Chondrocyte (in vitro differentiated cells): ENCODE results near the gene COCH. TPM values are rescaled to one million over a fixed set of nuclear protein-coding genes. Genes with fewer than 3 reads are reported as not detected.
A peak's percentile ranks its signal among the peaks of the same experiment; 100 is the strongest.
"Not testable (repeated sequence)": the region's sequence is repeated elsewhere in the genome, so short reads cannot be mapped to it uniquely, and the experiment has no call there.

Source experiments
- DNase-seq: peaks from one replicate; pipeline ENCODE4 v3.0.0; 2021; ENCODE audit warnings: mixed read lengths, low spot score
- H3K27ac Mint-ChIP-seq: one replicate; pipeline ENCODE4 v1.8.0; 2021; ENCODE audit warnings: mild to moderate bottlenecking, moderate library complexity, mixed read lengths; ENCODE audit not compliant: unreplicated experiment
- H3K27me3 Mint-ChIP-seq: 2 replicates; pipeline ENCODE4 v1.8.0; 2021; ENCODE audit warnings: low read depth, mixed read lengths
- H3K36me3 Mint-ChIP-seq: 2 replicates; pipeline ENCODE4 v1.8.0; 2021; ENCODE audit warnings: low read depth, mixed read lengths
- H3K4me1 Mint-ChIP-seq: 2 replicates; pipeline ENCODE4 v1.8.0; 2021; ENCODE audit warnings: low read depth, mild to moderate bottlenecking, mixed read lengths
- H3K4me3 Mint-ChIP-seq: one replicate; pipeline ENCODE4 v1.8.0; 2021; ENCODE audit warnings: mild to moderate bottlenecking, moderate library complexity, mixed read lengths; ENCODE audit not compliant: unreplicated experiment
- H3K9me3 Mint-ChIP-seq: 2 replicates; pipeline ENCODE4 v1.8.0; 2021; ENCODE audit warnings: low read depth, mixed read lengths
- total RNA-seq: library from RNA; stranded (reverse); gene quantifications from 3 replicates; pipeline ENCODE4 v1.2.1, GENCODE V29; 2021
- TF ChIP-seq, protein P1 (sequence below): fragments of 200-600 bp; sonication (generic); IDR thresholded peaks from 2 replicates; pipeline ENCODE4 v1.5.0; 2021; ENCODE audit warnings: antibody characterized with exemption, mild to moderate bottlenecking, moderate library complexity

COCH gene
- total RNA-seq, 1 donor from 2014 or later = 14.7 TPM

DNA sequence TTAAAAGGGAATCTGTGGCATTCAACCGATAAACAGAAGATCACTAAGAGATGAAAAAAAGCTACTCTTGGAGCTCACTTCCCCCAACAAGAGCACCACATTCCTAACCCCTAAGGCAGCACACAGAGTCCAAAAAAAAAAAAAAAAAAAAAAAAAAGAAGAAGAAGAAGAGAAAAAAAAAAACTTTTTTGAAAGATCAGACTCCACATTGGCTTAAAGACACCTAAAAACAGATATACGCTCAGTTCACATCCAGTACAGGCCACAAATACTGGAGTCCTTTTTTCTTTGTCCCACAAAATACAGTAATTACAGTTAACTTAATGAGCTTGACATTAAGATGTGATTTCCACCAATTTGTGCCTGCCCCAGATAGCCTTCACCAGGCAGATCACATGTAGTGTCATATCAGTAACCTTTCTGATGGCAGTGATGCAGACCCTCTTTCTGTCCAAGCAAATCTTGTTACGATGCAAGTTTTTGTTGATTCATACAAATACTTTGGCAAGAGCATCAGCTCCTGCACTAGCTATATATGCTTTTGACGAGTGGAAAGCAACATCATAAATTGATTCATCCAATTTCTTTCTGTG, 20.7 kb downstream of the COCH start:
- DNase-seq = no peak
- no peaks in the 10 kb centered on the region for H3K27me3 Mint-ChIP-seq
- H3K36me3 Mint-ChIP-seq = peaks cover 19% of the 10 kb centered on the region
- H3K4me3 Mint-ChIP-seq = no peak overlapping the region
- TF ChIP-seq, protein P1, sequence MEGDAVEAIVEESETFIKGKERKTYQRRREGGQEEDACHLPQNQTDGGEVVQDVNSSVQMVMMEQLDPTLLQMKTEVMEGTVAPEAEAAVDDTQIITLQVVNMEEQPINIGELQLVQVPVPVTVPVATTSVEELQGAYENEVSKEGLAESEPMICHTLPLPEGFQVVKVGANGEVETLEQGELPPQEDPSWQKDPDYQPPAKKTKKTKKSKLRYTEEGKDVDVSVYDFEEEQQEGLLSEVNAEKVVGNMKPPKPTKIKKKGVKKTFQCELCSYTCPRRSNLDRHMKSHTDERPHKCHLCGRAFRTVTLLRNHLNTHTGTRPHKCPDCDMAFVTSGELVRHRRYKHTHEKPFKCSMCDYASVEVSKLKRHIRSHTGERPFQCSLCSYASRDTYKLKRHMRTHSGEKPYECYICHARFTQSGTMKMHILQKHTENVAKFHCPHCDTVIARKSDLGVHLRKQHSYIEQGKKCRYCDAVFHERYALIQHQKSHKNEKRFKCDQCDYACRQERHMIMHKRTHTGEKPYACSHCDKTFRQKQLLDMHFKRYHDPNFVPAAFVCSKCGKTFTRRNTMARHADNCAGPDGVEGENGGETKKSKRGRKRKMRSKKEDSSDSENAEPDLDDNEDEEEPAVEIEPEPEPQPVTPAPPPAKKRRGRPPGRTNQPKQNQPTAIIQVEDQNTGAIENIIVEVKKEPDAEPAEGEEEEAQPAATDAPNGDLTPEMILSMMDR = no peak
- peaks cover 11% of the 10 kb centered on the region for H3K4me1 Mint-ChIP-seq
- H3K9me3 Mint-ChIP-seq = no peaks in the 10 kb centered on the region
- no peak overlapping the region for H3K27ac Mint-ChIP-seq

DNA sequence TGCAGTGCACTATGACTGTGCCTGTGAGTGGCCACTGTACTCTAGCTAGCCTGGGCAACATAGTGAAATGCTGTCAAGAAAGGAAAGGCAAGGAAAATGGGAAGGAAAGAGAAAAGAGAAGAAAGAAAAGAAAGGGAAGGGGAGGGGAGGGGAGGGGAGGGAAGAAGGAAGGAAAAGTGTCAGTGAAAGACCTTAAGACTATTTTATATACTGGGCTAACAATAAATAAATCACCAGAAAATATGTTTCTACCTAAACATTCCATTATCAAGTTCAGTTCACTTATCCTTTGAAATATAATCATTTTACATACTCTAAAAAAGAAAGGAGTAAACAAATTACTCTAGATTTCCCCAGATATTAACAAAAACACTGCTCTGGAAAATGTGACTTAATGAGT, 22.1 kb downstream of the COCH start:
- Mint-ChIP-seq H3K4me1 (peaks cover 11% of the 10 kb centered on the region), H3K36me3 (peaks cover 19% of the 10 kb centered on the region), H3K9me3 (no peaks in the 10 kb centered on the region), H3K4me3 (no peak overlapping the region), H3K27me3 (no peaks in the 10 kb centered on the region), H3K27ac (peak overlapping the region; percentile 53)
- TF ChIP-seq, protein P1 = no peak
- no peak for DNase-seq

DNA sequence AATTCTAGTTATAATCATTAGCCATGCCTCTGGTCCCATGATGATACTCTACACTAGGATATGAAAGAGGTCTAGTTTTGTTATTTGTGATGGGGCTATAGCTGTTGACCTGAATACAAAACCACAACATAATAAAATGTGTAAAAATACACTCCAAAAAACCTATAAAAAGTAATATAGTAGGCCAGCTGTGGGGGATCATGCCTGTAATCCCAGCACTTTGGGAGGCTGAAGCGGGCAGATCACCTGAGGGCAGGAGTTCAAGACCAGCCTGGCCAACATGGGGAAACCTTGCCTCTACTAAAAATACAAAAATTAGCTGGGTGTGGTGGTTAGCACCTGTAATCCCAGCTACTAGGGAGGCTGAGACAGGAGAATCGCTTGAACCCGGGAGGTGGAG, 22.8 kb downstream of the COCH start:
- Mint-ChIP-seq H3K4me1 (peaks cover 11% of the 10 kb centered on the region), H3K36me3 (peaks cover 19% of the 10 kb centered on the region)
- H3K27ac Mint-ChIP-seq, H3K27me3 Mint-ChIP-seq, H3K4me3 Mint-ChIP-seq, DNase-seq, H3K9me3 Mint-ChIP-seq: not testable (repeated sequence)

DNA sequence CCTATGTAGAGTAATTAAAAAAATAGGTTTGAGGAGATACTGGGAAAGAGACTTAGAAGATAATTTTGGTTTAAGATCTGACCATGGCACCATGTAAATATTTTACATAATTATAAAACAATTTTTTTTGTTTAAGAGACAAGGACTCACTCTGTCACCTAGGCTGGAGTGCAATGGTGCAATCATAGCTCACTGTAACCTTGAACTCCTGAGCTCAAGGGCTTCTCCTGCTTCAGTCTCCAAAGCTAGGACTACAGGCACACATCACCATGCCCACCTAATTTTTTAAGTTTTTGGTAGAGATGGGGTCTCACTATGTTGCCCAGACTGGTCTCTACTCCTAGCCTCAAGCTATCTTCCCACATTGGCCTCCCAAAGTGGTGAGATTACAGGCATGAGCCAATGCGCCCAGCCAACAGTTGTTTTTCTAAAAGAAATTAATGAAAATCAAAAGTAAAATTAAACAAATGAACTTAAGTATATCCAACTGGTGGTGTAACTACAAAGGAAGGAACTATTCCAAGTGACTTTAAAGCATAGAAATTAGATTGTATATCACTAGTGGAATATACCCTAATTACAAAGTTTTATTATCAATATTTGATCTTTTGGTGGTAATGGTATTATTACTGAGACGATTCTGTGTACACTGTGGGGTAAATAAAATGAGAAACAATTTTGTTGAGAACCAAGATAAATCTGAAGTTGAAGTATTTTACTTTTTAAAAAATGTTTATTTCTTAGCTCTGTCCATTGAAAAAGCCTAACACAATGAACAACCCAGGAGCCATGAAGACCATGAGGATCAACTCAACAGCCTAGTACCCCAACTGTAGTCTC, 29.1 kb downstream of the COCH start:
- Mint-ChIP-seq H3K27ac (no peak overlapping the region), H3K27me3 (no peaks in the 10 kb centered on the region), H3K36me3 (peaks cover 13% of the 10 kb centered on the region), H3K4me3 (no peak overlapping the region), H3K9me3 (no peaks in the 10 kb centered on the region), H3K4me1 (no peaks in the 10 kb centered on the region)
- TF ChIP-seq, protein P1 = no peak
- DNase-seq = no peak

DNA sequence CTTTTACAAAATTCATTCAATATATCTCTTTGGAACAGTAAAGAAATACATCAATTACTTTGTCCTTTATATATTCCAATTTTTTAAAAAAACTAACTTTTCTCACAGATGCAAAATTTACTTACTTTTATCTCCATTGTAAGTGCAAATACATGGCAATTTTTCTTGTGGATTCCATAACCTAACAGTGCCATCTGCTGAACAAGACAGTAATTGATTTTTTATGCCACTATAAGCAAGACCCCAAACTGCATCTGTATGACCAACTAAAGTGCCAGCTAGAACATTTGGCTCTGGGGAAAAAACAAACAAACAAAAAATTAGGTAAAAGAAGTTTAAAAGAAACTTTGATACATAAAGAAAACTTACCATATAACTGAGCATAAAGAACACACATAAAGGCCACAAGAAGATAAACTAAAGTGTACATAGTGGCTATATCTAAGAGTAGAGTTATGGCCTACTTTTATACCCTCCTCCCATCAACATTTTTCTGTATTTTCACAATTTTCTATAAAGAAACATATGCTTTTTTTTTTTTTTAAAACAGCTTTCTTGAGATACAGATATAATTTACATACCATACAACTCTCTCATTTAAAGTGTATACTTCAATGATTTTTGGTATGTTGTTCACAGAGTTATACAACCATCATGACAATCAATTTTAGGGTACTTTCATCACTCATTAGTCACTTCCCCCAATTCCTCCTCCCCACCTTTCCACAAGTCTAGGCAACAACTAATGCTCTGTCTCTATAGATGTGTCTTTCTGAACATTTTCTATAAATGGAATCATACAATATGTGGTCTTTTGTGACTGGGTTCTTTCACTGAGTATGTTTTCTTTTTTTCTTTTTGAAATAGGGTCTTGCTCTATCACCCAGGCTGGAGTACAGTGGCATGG, 32.6 kb downstream of the COCH start:
- H3K36me3 Mint-ChIP-seq = peaks cover 12% of the 10 kb centered on the region
- no peaks in the 10 kb centered on the region for H3K9me3 Mint-ChIP-seq
- H3K4me1 Mint-ChIP-seq = no peaks in the 10 kb centered on the region
- H3K4me3 Mint-ChIP-seq = no peak overlapping the region
- no peak overlapping the region for H3K27ac Mint-ChIP-seq
- DNase-seq = no peak
- no peaks in the 10 kb centered on the region for H3K27me3 Mint-ChIP-seq
- TF ChIP-seq, protein P1 = peak; percentile 81
